ENCODE measurements around the gene MRPS5.

GRCh38 chr2:95071856-95072255 lies 49.8 kb downstream of the MRPS5 start:
- TF ChIP-seq CTCF (IDR thresholded peaks at IDR 0.05) (no peak), EZH2 (IDR thresholded peaks at IDR 0.05; ENCODE audit: borderline replicate concordance, insufficient read depth, low read depth, low read length, poor library complexity, severe bottlenecking) (no peak)

Data from B cell (primary cell).